Type B pancreatic cell (in vitro differentiated cells): ENCODE results near the gene FMO1. TPM values are rescaled to one million over a fixed set of nuclear protein-coding genes. Genes with fewer than 3 reads are reported as not detected.
"Not testable (repeated sequence)": the region's sequence is repeated elsewhere in the genome, so short reads cannot be mapped to it uniquely, and the experiment has no call there.

Experiments
- DNase-seq: peaks from one replicate; pipeline ENCODE4 v3.0.0; 2021; ENCODE audit warnings: mixed read lengths; ENCODE audit not compliant: unreplicated experiment; ENCODE audit errors: extremely low spot score
- H3K27ac Mint-ChIP-seq: 2 replicates; pipeline ENCODE4 v1.8.0; 2021; ENCODE audit warnings: mild to moderate bottlenecking, mixed read lengths
- H3K27me3 Mint-ChIP-seq: 2 replicates; pipeline ENCODE4 v1.8.0; 2021; ENCODE audit warnings: mixed read lengths
- H3K36me3 Mint-ChIP-seq: 2 replicates; pipeline ENCODE4 v1.8.0; 2021; ENCODE audit warnings: mixed read lengths
- H3K4me1 Mint-ChIP-seq: one replicate; pipeline ENCODE4 v1.8.0; 2021; ENCODE audit warnings: mixed read lengths; ENCODE audit not compliant: unreplicated experiment
- H3K4me3 Mint-ChIP-seq: 2 replicates; pipeline ENCODE4 v1.8.0; 2021; ENCODE audit warnings: mild to moderate bottlenecking, mixed read lengths
- H3K9me3 Mint-ChIP-seq: 2 replicates; pipeline ENCODE4 v1.8.0; 2021; ENCODE audit warnings: mixed read lengths
- total RNA-seq: library from RNA; stranded (reverse); gene quantifications from 2 replicates; pipeline ENCODE4 v1.2.1, GENCODE V29; 2021; ENCODE audit warnings: low replicate concordance
- TF ChIP-seq, protein P1 (sequence below): fragments of 200-600 bp; sonication (generic); conservative IDR thresholded peaks from 2 replicates; pipeline ENCODE4 v1.5.0; 2021; ENCODE audit warnings: antibody characterized with exemption, mild to moderate bottlenecking

The FMO1 gene
- total RNA-seq, 1 donor from 2014 or later = 1.8 TPM

GRCh38 chr1:171226747-171227370, 21.4 kb upstream of the FMO1 start:
- Mint-ChIP-seq H3K4me3 (no peak overlapping the region), H3K4me1 (peaks cover 24% of the 10 kb centered on the region), H3K36me3 (no peaks in the 10 kb centered on the region), H3K27me3 (no peaks in the 10 kb centered on the region), H3K27ac (no peak overlapping the region), H3K9me3 (no peaks in the 10 kb centered on the region)
- TF ChIP-seq, protein P1, sequence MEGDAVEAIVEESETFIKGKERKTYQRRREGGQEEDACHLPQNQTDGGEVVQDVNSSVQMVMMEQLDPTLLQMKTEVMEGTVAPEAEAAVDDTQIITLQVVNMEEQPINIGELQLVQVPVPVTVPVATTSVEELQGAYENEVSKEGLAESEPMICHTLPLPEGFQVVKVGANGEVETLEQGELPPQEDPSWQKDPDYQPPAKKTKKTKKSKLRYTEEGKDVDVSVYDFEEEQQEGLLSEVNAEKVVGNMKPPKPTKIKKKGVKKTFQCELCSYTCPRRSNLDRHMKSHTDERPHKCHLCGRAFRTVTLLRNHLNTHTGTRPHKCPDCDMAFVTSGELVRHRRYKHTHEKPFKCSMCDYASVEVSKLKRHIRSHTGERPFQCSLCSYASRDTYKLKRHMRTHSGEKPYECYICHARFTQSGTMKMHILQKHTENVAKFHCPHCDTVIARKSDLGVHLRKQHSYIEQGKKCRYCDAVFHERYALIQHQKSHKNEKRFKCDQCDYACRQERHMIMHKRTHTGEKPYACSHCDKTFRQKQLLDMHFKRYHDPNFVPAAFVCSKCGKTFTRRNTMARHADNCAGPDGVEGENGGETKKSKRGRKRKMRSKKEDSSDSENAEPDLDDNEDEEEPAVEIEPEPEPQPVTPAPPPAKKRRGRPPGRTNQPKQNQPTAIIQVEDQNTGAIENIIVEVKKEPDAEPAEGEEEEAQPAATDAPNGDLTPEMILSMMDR = peak; percentile 87
- DNase-seq = no peak

GRCh38 chr1:171231326-171231725, 17.0 kb upstream of the FMO1 start:
- H3K36me3 Mint-ChIP-seq = no peaks in the 10 kb centered on the region
- TF ChIP-seq, protein P1 = no peak

DNA sequence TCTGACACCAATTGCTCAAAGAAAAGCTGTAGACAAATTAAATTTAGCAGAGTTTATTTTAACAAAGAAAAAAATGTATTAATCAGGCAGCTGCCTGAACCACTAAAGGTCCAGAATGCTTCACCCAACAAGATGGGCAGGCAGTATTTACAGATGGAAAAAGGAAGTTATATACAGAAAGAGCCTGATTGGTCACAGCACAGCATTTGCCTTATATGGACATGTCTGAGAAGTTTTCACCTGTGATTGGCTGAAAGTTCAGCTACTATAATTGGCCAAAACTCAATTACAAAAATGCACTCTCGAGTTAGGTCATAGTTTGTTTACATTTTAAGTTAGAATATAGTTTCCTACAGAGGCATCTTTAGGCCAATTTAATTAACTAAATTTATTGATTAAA, 15.1 kb upstream of the FMO1 start:
- H3K4me1 Mint-ChIP-seq = no peaks in the 10 kb centered on the region
- TF ChIP-seq, protein P1 = no peak

More at GRCh38 chr1:171231326-171231725, 17.0 kb upstream of the FMO1 start:
- Mint-ChIP-seq H3K4me1 (peaks cover 4% of the 10 kb centered on the region), H3K9me3 (no peaks in the 10 kb centered on the region), H3K27ac (no peak overlapping the region), H3K27me3 (no peaks in the 10 kb centered on the region), H3K4me3 (no peak overlapping the region)
- DNase-seq = no peak

GRCh38 chr1:171236231-171236630, 12.1 kb upstream of the FMO1 start:
- not testable (repeated sequence) for DNase-seq, H3K4me1 Mint-ChIP-seq, H3K27me3 Mint-ChIP-seq, H3K36me3 Mint-ChIP-seq, H3K27ac Mint-ChIP-seq, H3K4me3 Mint-ChIP-seq
- H3K9me3 Mint-ChIP-seq = peaks cover 18% of the 10 kb centered on the region

More for the DNA sequence above, 15.1 kb upstream of the FMO1 start:
- H3K36me3 Mint-ChIP-seq = no peaks in the 10 kb centered on the region
- H3K27me3 Mint-ChIP-seq = no peaks in the 10 kb centered on the region
- H3K27ac Mint-ChIP-seq = no peak overlapping the region
- no peak for DNase-seq
- H3K9me3 Mint-ChIP-seq = peaks cover 2% of the 10 kb centered on the region
- no peak overlapping the region for H3K4me3 Mint-ChIP-seq

- peaks cover 11% of the 10 kb centered on the region for H3K9me3 Mint-ChIP-seq
Measured at GRCh38 chr1:171243878-171244277, 4.4 kb upstream of the FMO1 start.

DNA sequence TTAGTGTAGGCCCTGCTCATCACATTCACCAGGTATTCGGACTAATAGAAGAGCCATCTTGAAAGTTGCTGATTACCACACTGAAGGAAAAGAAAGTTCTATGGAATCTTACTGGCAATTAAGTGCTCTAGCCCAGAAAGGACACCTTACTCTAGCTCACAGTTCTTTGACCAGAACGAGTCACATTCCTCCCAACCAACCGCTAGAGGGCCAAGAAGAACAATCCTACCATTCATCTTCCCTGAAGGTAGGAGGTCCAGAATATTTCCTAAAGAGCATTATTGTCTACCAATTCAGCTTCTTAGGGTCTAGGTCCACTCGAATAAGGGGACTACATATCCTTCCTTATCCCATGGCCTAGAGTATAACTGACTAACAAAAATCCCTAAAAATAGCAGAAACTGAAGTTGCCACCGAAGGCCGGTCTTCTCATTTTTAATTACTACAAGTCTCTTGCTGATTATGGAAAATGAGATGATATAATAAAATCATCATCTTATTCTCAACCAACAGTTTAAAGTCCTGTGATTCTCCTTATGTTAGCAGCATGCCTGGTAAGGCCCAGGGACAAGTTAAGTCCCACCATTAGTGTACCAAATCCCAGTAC, 2.7 kb upstream of the FMO1 start:
- Mint-ChIP-seq H3K36me3 (no peaks in the 10 kb centered on the region), H3K9me3 (no peaks in the 10 kb centered on the region), H3K27me3 (peaks cover 33% of the 10 kb centered on the region), H3K4me3 (no peak overlapping the region), H3K27ac (no peak overlapping the region), H3K4me1 (no peaks in the 10 kb centered on the region)
- TF ChIP-seq, protein P1 = peak; percentile 80
- no peak for DNase-seq

More at GRCh38 chr1:171243878-171244277, 4.4 kb upstream of the FMO1 start:
- no peak overlapping the region for H3K4me3 Mint-ChIP-seq
- no peaks in the 10 kb centered on the region for H3K4me1 Mint-ChIP-seq
- TF ChIP-seq, protein P1 = no peak
- no peaks in the 10 kb centered on the region for H3K36me3 Mint-ChIP-seq
- DNase-seq = no peak
- no peak overlapping the region for H3K27ac Mint-ChIP-seq
- peaks cover 19% of the 10 kb centered on the region for H3K27me3 Mint-ChIP-seq
